GM19328 (cell line): ENCODE data around the gene OBSL1.

Source experiments
- ATAC-seq: cut with Tn5 transposase; IDR thresholded peaks from one replicate; pipeline ENCODE4 v1.9.1; 2021; ENCODE audit warnings: mild to moderate bottlenecking, moderate library complexity; ENCODE audit not compliant: unreplicated experiment

Gene OBSL1

GRCh38 chr2:219571311-219572236 lies at the start of gene OBSL1:
Gene OBSL1, minus strand, starts transcription at chr2:219571539. Its CDS starts 307 bp downstream, at chr2:219571232.
- ATAC-seq: no peak

GRCh38 chr2:219620546-219620945 lies 49.2 kb upstream of the OBSL1 start:
- no peak for ATAC-seq

GRCh38 chr2:219619235-219619634 lies 47.9 kb upstream of the OBSL1 start:
- no peak for ATAC-seq

- no peak for ATAC-seq
These were observed 47.4 kb upstream of the OBSL1 start for GRCh38 chr2:219618733-219619122.

GRCh38 chr2:219616550-219616949 lies 45.2 kb upstream of the OBSL1 start:
- ATAC-seq: no peak

- no peak for ATAC-seq
These were observed 44.6 kb upstream of the OBSL1 start for GRCh38 chr2:219615894-219616293.

- ATAC-seq: no peak
These were observed 43.7 kb upstream of the OBSL1 start for GRCh38 chr2:219615036-219615435.

- ATAC-seq: no peak
These were observed 42.9 kb upstream of the OBSL1 start for GRCh38 chr2:219614076-219614860.

- no peak for ATAC-seq
These were observed 42.2 kb upstream of the OBSL1 start for GRCh38 chr2:219613461-219614070.

- peak; percentile 71 for ATAC-seq
These were observed 41.4 kb upstream of the OBSL1 start for GRCh38 chr2:219612577-219613286.

- no peak for ATAC-seq
These were observed 40.7 kb upstream of the OBSL1 start for GRCh38 chr2:219611866-219612576.

- ATAC-seq: no peak
These were observed 40.0 kb upstream of the OBSL1 start for GRCh38 chr2:219611306-219611705.

GRCh38 chr2:219609149-219609750 lies 37.9 kb upstream of the OBSL1 start:
- no peak for ATAC-seq

- no peak for ATAC-seq
These were observed 37.1 kb upstream of the OBSL1 start for GRCh38 chr2:219608399-219608964.

- no peak for ATAC-seq
These were observed 36.6 kb upstream of the OBSL1 start for GRCh38 chr2:219607931-219608330.

- no peak for ATAC-seq
These were observed 34.2 kb upstream of the OBSL1 start for GRCh38 chr2:219605607-219605954.

GRCh38 chr2:219603771-219604170 lies 32.4 kb upstream of the OBSL1 start:
- no peak for ATAC-seq

GRCh38 chr2:219598308-219599078 lies 27.2 kb upstream of the OBSL1 start:
- ATAC-seq: no peak
